ENCODE data around the gene ZNF396. TPM values are rescaled to one million over a fixed set of nuclear protein-coding genes. Genes with fewer than 3 reads are reported as not detected.

Gene ZNF396
- total and polyA plus RNA-seq, 9 of the 15 experiments (the other 6 are each of a cell fraction or from before 2014, with no cell fraction given) = 0.73 to 2.3 (median 1.9) TPM

GRCh38 chr18:35343936-35344735 lies 33.0 kb downstream of the ZNF396 start, which contains the start of gene ZNF24 (continued):
- no peak for TF ChIP-seq MXD1 (CRISPR knock-in tag; IDR thresholded peaks at IDR 0.05; ENCODE audit: borderline replicate concordance, poor library complexity, severe bottlenecking)
- TF ChIP-seq HSF4 (CRISPR knock-in tag; IDR thresholded peaks at IDR 0.05; ENCODE audit: borderline replicate concordance) = no peak
- no peak for TF ChIP-seq GATAD2A (IDR thresholded peaks at IDR 0.05)
- no peak for TF ChIP-seq ZNF551 (CRISPR knock-in tag; IDR thresholded peaks at IDR 0.05)
- TF ChIP-seq CCNT2 (IDR thresholded peaks at IDR 0.05; ENCODE audit: borderline replicate concordance, extremely low read depth, insufficient read length, low read depth, low read length) = peak; percentile 48
- no peak for TF ChIP-seq BRF2 (IDR thresholded peaks at IDR 0.05; ENCODE audit: borderline replicate concordance, insufficient read depth, insufficient read length)
- no peak for TF ChIP-seq PHB2 (IDR thresholded peaks at IDR 0.05; ENCODE audit: low read depth)
- no peak for TF ChIP-seq PRPF4 (IDR thresholded peaks at IDR 0.05; ENCODE audit: insufficient read depth, low read depth, low read length, poor library complexity, severe bottlenecking)
- TF ChIP-seq ATF4 (CRISPR knock-in tag; IDR thresholded peaks at IDR 0.05) = no peak
- TF ChIP-seq ZNF282 (CRISPR knock-in tag; IDR thresholded peaks at IDR 0.05) = no peak
- peak; percentile 54; the same call in 1 of the 2 replicates for TF ChIP-seq HDAC2 (IDR thresholded peaks at IDR 0.05)
- TF ChIP-seq HNRNPK (IDR thresholded peaks at IDR 0.05; ENCODE audit: low read depth, low read length, poor library complexity, severe bottlenecking) = no peak
- TF ChIP-seq POLR2A (conservative IDR thresholded peaks at IDR 0.05) = peak; percentile 98
- TF ChIP-seq DNMT1 (IDR thresholded peaks at IDR 0.05) = no peak
- no peak; the same call in 1 of the 2 replicates for TF ChIP-seq NFIC (IDR thresholded peaks at IDR 0.05)
- TF ChIP-seq POLR2G (IDR thresholded peaks at IDR 0.05; ENCODE audit: low read depth, low read length) = peak; percentile 98
- TF ChIP-seq ZNF764 (CRISPR knock-in tag; IDR thresholded peaks at IDR 0.05; ENCODE audit: low read depth) = no peak
- TF ChIP-seq LARP7 (IDR thresholded peaks at IDR 0.05) = no peak
- peak; percentile 35; the same call in 1 of the 2 replicates for TF ChIP-seq RB1 (IDR thresholded peaks at IDR 0.05; ENCODE audit: low read depth)
- peak; percentile 97 for TF ChIP-seq RBBP5 (IDR thresholded peaks at IDR 0.05; ENCODE audit: borderline replicate concordance, insufficient read depth, low read length, poor library complexity, severe bottlenecking)
- TF ChIP-seq EWSR1 (IDR thresholded peaks at IDR 0.05; ENCODE audit: borderline replicate concordance, low read depth, partially characterized antibody) = no peak
- TF ChIP-seq UBTF (IDR thresholded peaks at IDR 0.05; ENCODE audit: borderline replicate concordance in 1 of 2, low read depth in 2 of 2, low read length in 2 of 2) = no peak
- no peak for TF ChIP-seq PTBP1 (IDR thresholded peaks at IDR 0.05; ENCODE audit: low read depth, low read length)

Measured in K562 (cell line).